ENCODE results near the gene HIF3A. TPM values are rescaled to one million over a fixed set of nuclear protein-coding genes. Genes with fewer than 3 reads are reported as not detected.
"Not testable (repeated sequence)": the region's sequence is repeated elsewhere in the genome, so short reads cannot be mapped to it uniquely, and the experiment has no call there.

Gene HIF3A
- total RNA-seq, 1 experiment from 2014 or later: 0.68 TPM

GRCh38 chr19:46317339-46317738 is 20.5 kb downstream of the HIF3A start:
- intact Hi-C loops (cut with micrococcal nuclease; ENCODE audit: unreplicated experiment): no loop called here
- no peaks in the 10 kb centered on the region for H3K4me1 Mint-ChIP-seq (ENCODE audit: low read depth, unreplicated experiment)
- no peak for DNase-seq
- no peaks in the 10 kb centered on the region for H3K36me3 Mint-ChIP-seq (ENCODE audit: insufficient read depth, unreplicated experiment)
- peaks cover 2% of the 10 kb centered on the region for H3K9me3 Mint-ChIP-seq (ENCODE audit: low read depth, unreplicated experiment)
- H3K4me3 Mint-ChIP-seq (ENCODE audit: low read depth, unreplicated experiment): no peak overlapping the region
- no TSS peak for BruUV-seq (replicated peaks)
- no peak overlapping the region for H3K27ac Mint-ChIP-seq (ENCODE audit: unreplicated experiment)
- peaks cover 13% of the 10 kb centered on the region for H3K27me3 Mint-ChIP-seq (ENCODE audit: unreplicated experiment)
- CTCF ChIA-PET: interaction anchor here (1.5 kb wide), 1 partner anchor 9 kb away, joined by 3 read pairs; no protein-coding TSS in a partner anchor
- TF ChIP-seq, protein P1, sequence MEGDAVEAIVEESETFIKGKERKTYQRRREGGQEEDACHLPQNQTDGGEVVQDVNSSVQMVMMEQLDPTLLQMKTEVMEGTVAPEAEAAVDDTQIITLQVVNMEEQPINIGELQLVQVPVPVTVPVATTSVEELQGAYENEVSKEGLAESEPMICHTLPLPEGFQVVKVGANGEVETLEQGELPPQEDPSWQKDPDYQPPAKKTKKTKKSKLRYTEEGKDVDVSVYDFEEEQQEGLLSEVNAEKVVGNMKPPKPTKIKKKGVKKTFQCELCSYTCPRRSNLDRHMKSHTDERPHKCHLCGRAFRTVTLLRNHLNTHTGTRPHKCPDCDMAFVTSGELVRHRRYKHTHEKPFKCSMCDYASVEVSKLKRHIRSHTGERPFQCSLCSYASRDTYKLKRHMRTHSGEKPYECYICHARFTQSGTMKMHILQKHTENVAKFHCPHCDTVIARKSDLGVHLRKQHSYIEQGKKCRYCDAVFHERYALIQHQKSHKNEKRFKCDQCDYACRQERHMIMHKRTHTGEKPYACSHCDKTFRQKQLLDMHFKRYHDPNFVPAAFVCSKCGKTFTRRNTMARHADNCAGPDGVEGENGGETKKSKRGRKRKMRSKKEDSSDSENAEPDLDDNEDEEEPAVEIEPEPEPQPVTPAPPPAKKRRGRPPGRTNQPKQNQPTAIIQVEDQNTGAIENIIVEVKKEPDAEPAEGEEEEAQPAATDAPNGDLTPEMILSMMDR (IDR thresholded peaks at IDR 0.05; ENCODE audit: unreplicated experiment): no peak

DNA sequence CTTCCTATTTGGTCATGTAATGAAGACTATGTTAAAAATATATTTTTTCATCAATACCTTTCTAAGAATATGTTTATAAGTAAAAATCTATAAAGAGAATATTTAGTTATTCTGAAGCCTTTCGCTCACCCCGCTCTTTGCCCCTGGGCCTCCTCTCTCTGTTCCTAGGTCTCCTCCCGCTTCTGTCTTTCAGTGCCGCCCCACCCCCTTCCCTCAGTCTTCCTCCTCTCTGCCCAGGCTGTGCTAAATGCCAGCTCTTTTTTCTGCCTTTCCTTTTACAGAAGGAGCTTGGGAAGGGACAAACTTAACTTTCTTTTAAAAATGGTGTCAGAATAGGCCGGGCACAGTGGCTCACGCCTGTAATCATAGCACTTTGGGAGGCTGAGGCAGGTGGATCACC is 22.8 kb downstream of the HIF3A start:
- Mint-ChIP-seq H3K4me1 (ENCODE audit: low read depth, unreplicated experiment) (no peaks in the 10 kb centered on the region), H3K27me3 (ENCODE audit: unreplicated experiment) (peaks cover 13% of the 10 kb centered on the region), H3K36me3 (ENCODE audit: insufficient read depth, unreplicated experiment) (no peaks in the 10 kb centered on the region), H3K27ac (ENCODE audit: unreplicated experiment) (no peak overlapping the region), H3K4me3 (ENCODE audit: low read depth, unreplicated experiment) (no peak overlapping the region), H3K9me3 (ENCODE audit: low read depth, unreplicated experiment) (peaks cover 2% of the 10 kb centered on the region)
- DNase-seq: no peak
- intact Hi-C loops (cut with micrococcal nuclease; ENCODE audit: unreplicated experiment): no loop called here
- CTCF ChIA-PET: no interaction called here
- BruUV-seq (replicated peaks): no TSS peak
- TF ChIP-seq, protein P1 (IDR thresholded peaks at IDR 0.05; ENCODE audit: unreplicated experiment): no peak

DNA sequence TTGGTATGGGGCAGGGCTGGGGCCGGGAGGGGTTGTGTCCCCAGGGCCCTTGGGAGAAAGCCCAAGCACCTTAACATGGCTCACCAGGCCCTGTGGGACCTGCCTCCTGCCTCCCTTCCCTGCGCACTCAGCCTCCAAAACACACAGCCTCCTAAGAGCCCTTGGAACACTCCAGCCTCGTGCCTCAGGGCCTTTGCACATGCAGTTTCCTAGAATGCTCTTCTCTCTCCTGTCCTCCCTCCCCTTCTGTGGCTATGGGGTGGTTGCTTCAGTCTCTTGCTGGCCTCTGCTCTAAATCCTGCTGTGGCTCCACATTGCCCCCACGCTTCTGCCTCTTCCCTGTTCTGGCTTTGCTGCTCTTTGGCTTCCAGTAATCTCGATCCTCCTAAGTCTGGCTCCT is 23.7 kb downstream of the HIF3A start:
- H3K36me3 Mint-ChIP-seq (ENCODE audit: insufficient read depth, unreplicated experiment): no peaks in the 10 kb centered on the region
- H3K9me3 Mint-ChIP-seq (ENCODE audit: low read depth, unreplicated experiment): peaks cover 6% of the 10 kb centered on the region
- BruUV-seq (replicated peaks): no TSS peak
- intact Hi-C loops (cut with micrococcal nuclease; ENCODE audit: unreplicated experiment): no loop called here
- no peaks in the 10 kb centered on the region for H3K4me1 Mint-ChIP-seq (ENCODE audit: low read depth, unreplicated experiment)
- H3K4me3 Mint-ChIP-seq (ENCODE audit: low read depth, unreplicated experiment): no peak overlapping the region
- CTCF ChIA-PET: interaction anchor here (0.6 kb wide), 1 partner anchor 303 kb away, joined by 7 read pairs; no protein-coding TSS in a partner anchor
- H3K27me3 Mint-ChIP-seq (ENCODE audit: unreplicated experiment): peaks cover 13% of the 10 kb centered on the region
- no peak overlapping the region for H3K27ac Mint-ChIP-seq (ENCODE audit: unreplicated experiment)
- TF ChIP-seq, protein P1 (IDR thresholded peaks at IDR 0.05; ENCODE audit: unreplicated experiment): no peak
- no peak for DNase-seq

GRCh38 chr19:46321653-46322052 is 24.8 kb downstream of the HIF3A start:
- CTCF ChIA-PET: no interaction called here
- Mint-ChIP-seq H3K36me3 (ENCODE audit: insufficient read depth, unreplicated experiment) (no peaks in the 10 kb centered on the region), H3K27me3 (ENCODE audit: unreplicated experiment) (peaks cover 13% of the 10 kb centered on the region)

GRCh38 chr19:46323227-46323626 is 26.4 kb downstream of the HIF3A start:
- H3K4me1 Mint-ChIP-seq (ENCODE audit: low read depth, unreplicated experiment); intact Hi-C loops (cut with micrococcal nuclease; ENCODE audit: unreplicated experiment); H3K36me3 Mint-ChIP-seq (ENCODE audit: insufficient read depth, unreplicated experiment); H3K4me3 Mint-ChIP-seq (ENCODE audit: low read depth, unreplicated experiment); H3K27ac Mint-ChIP-seq (ENCODE audit: unreplicated experiment); BruUV-seq (replicated peaks); DNase-seq: not testable (repeated sequence)
- H3K27me3 Mint-ChIP-seq (ENCODE audit: unreplicated experiment): peaks cover 13% of the 10 kb centered on the region
- peaks cover 16% of the 10 kb centered on the region for H3K9me3 Mint-ChIP-seq (ENCODE audit: low read depth, unreplicated experiment)
- CTCF ChIA-PET: interaction anchor here (0.5 to 0.7 kb wide), 2 partner anchors 9 to 19 kb away, joined by 4 read pairs; no protein-coding TSS in a partner anchor

More at GRCh38 chr19:46321653-46322052, 24.8 kb downstream of the HIF3A start:
- no TSS peak for BruUV-seq (replicated peaks)
- intact Hi-C loops (cut with micrococcal nuclease; ENCODE audit: unreplicated experiment): no loop called here
- TF ChIP-seq, protein P1 (IDR thresholded peaks at IDR 0.05; ENCODE audit: unreplicated experiment): no peak
- DNase-seq: no peak
- Mint-ChIP-seq H3K4me1 (ENCODE audit: low read depth, unreplicated experiment) (no peaks in the 10 kb centered on the region), H3K9me3 (ENCODE audit: low read depth, unreplicated experiment) (peaks cover 12% of the 10 kb centered on the region), H3K4me3 (ENCODE audit: low read depth, unreplicated experiment) (no peak overlapping the region), H3K27ac (ENCODE audit: unreplicated experiment) (no peak overlapping the region)
